BE2C (cell line): ENCODE data around the gene ZFAND2B.

Experiments
- DNase-seq: peaks from one replicate; pipeline ENCODE4 v3.0.0-alpha.2; 2020
- H3K27me3 ChIP-seq: fragments of 250-450 bp; sonication (Bioruptor Pico); 2 replicates; pipeline ENCODE4 v1.5.1; 2020; ENCODE audit warnings: mild to moderate bottlenecking
- H3K36me3 ChIP-seq: fragments of 250-450 bp; sonication (Bioruptor Pico); 2 replicates; pipeline ENCODE4 v1.5.1; 2020; ENCODE audit warnings: mild to moderate bottlenecking
- H3K4me1 ChIP-seq: fragments of 250-450 bp; sonication (Bioruptor Pico); 2 replicates; pipeline ENCODE4 v1.5.1; 2020
- H3K4me3 ChIP-seq: 2 replicates; pipeline ENCODE4 v1.5.1; 2011; ENCODE audit warnings: low read depth, low read length
- H3K9me3 ChIP-seq: fragments of 250-450 bp; sonication (Bioruptor Pico); 2 replicates; pipeline ENCODE4 v1.5.1; 2020
- CTCF ChIP-seq: IDR thresholded peaks from 2 replicates; pipeline ENCODE4 v1.5.1; 2012; ENCODE audit warnings: mild to moderate bottlenecking, low read depth, low read length

Gene ZFAND2B

GRCh38 chr2:219249203-219249980 is 42.8 kb downstream of the ZFAND2B start:
- H3K9me3 ChIP-seq, result no peaks in the 10 kb centered on the region
- DNase-seq, result peak; percentile 59
- no peaks in the 10 kb centered on the region for H3K36me3 ChIP-seq
- no peak overlapping the region for H3K4me3 ChIP-seq
- H3K27me3 ChIP-seq, result peaks cover 27% of the 10 kb centered on the region
- H3K4me1 ChIP-seq, result peaks cover 15% of the 10 kb centered on the region
- TF ChIP-seq CTCF, result no peak

- no peak for DNase-seq
- Histone ChIP-seq H3K4me1 (peaks cover 15% of the 10 kb centered on the region), H3K4me3 (no peak overlapping the region), H3K36me3 (no peaks in the 10 kb centered on the region), H3K9me3 (no peaks in the 10 kb centered on the region), H3K27me3 (peaks cover 36% of the 10 kb centered on the region)
- no peak for TF ChIP-seq CTCF
Measured at GRCh38 chr2:219250049-219250781, 43.6 kb downstream of the ZFAND2B start.

- H3K36me3 ChIP-seq, result no peaks in the 10 kb centered on the region
- H3K9me3 ChIP-seq, result no peaks in the 10 kb centered on the region
- H3K4me1 ChIP-seq, result peaks cover 15% of the 10 kb centered on the region
- H3K27me3 ChIP-seq, result peaks cover 48% of the 10 kb centered on the region
- no peak for TF ChIP-seq CTCF
- no peak overlapping the region for H3K4me3 ChIP-seq
- no peak for DNase-seq
Measured at GRCh38 chr2:219251656-219252055, 45.1 kb downstream of the ZFAND2B start.

- Histone ChIP-seq H3K4me3 (no peak overlapping the region), H3K36me3 (no peaks in the 10 kb centered on the region), H3K9me3 (no peaks in the 10 kb centered on the region), H3K4me1 (peaks cover 15% of the 10 kb centered on the region), H3K27me3 (peaks cover 48% of the 10 kb centered on the region)
- DNase-seq, result no peak
- TF ChIP-seq CTCF, result no peak
Measured at GRCh38 chr2:219252084-219252483, 45.5 kb downstream of the ZFAND2B start.

GRCh38 chr2:219252570-219252899 is 46.0 kb downstream of the ZFAND2B start:
- no peaks in the 10 kb centered on the region for H3K9me3 ChIP-seq
- no peak for TF ChIP-seq CTCF
- peak overlapping the region; percentile 60; the same call in 1 of the 2 replicates for H3K4me3 ChIP-seq
- no peaks in the 10 kb centered on the region for H3K36me3 ChIP-seq
- peaks cover 48% of the 10 kb centered on the region for H3K27me3 ChIP-seq
- DNase-seq, result no peak
- peaks cover 15% of the 10 kb centered on the region for H3K4me1 ChIP-seq
